Endothelial cell of hepatic sinusoid (primary cell): Measurements from ENCODE around the gene TFEB.

Source experiments
- in situ Hi-C: cut with HindIII; loops from 2 replicates; pipeline ENCODE4 v1.10.0; 2017; ENCODE audit warnings: low sequenced_read_pairs

The TFEB gene

GRCh38 chr6:41658636-41659035, 76.8 kb downstream of the TFEB start:
- in situ Hi-C loops, result loop anchor here (5.0 kb wide), 1 partner anchor 46 kb away; no protein-coding TSS in a partner anchor

- in situ Hi-C loops, result loop anchor here (5.0 kb wide), 1 partner anchor 45 kb away; no protein-coding TSS in a partner anchor
Measured at GRCh38 chr6:41657131-41658094, 78.0 kb downstream of the TFEB start.

GRCh38 chr6:41656002-41656691, 79.3 kb downstream of the TFEB start:
- in situ Hi-C loops, result loop anchor here (5.0 kb wide), 1 partner anchor 44 kb away; no protein-coding TSS in a partner anchor

- in situ Hi-C loops, result loop anchor here (5.0 kb wide), 1 partner anchor 43 kb away; no protein-coding TSS in a partner anchor
Measured at GRCh38 chr6:41655646-41656001, 79.8 kb downstream of the TFEB start.

- in situ Hi-C loops, result loop anchor here (5.0 kb wide), 1 partner anchor 43 kb away; no protein-coding TSS in a partner anchor
Measured at GRCh38 chr6:41655176-41655575, 80.2 kb downstream of the TFEB start.

- in situ Hi-C loops, result loop anchor here (5.0 kb wide), 1 partner anchor 42 kb away; no protein-coding TSS in a partner anchor
Measured at GRCh38 chr6:41654698-41655151, 80.7 kb downstream of the TFEB start.

GRCh38 chr6:41654151-41654697, 81.2 kb downstream of the TFEB start:
- in situ Hi-C loops, result no loop called here

GRCh38 chr6:41653691-41654090, 81.7 kb downstream of the TFEB start:
- in situ Hi-C loops, result no loop called here

GRCh38 chr6:41652866-41653652, 82.3 kb downstream of the TFEB start:
- in situ Hi-C loops, result no loop called here

- in situ Hi-C loops, result no loop called here
Measured at GRCh38 chr6:41651962-41652657, 83.3 kb downstream of the TFEB start.

- in situ Hi-C loops, result no loop called here
Measured at GRCh38 chr6:41651246-41651961, 84.0 kb downstream of the TFEB start.

- in situ Hi-C loops, result no loop called here
Measured at GRCh38 chr6:41650120-41650519, 85.3 kb downstream of the TFEB start.

- in situ Hi-C loops, result no loop called here
Measured at GRCh38 chr6:41649596-41649995, 85.8 kb downstream of the TFEB start.

- in situ Hi-C loops, result no loop called here
Measured at GRCh38 chr6:41648921-41649320, 86.5 kb downstream of the TFEB start.

- in situ Hi-C loops, result no loop called here
Measured at GRCh38 chr6:41648070-41648585, 87.3 kb downstream of the TFEB start.

GRCh38 chr6:41647061-41647511, 88.3 kb downstream of the TFEB start:
- in situ Hi-C loops, result no loop called here

GRCh38 chr6:41646026-41646795, 89.2 kb downstream of the TFEB start:
- in situ Hi-C loops, result no loop called here

GRCh38 chr6:41645007-41645618, 90.3 kb downstream of the TFEB start:
- in situ Hi-C loops, result no loop called here
